NCI-H1417 (cell line): Measurements from ENCODE around the gene MBD1.
"Not testable (repeated sequence)": the region's sequence is repeated elsewhere in the genome, so short reads cannot be mapped to it uniquely, and the experiment has no call there.

Experiments
- DNase-seq, 3 experiments: peaks; one replicate each; lab custom pipeline; 2025; lab: John Stamatoyannopoulos, UW

MBD1 gene

DNA sequence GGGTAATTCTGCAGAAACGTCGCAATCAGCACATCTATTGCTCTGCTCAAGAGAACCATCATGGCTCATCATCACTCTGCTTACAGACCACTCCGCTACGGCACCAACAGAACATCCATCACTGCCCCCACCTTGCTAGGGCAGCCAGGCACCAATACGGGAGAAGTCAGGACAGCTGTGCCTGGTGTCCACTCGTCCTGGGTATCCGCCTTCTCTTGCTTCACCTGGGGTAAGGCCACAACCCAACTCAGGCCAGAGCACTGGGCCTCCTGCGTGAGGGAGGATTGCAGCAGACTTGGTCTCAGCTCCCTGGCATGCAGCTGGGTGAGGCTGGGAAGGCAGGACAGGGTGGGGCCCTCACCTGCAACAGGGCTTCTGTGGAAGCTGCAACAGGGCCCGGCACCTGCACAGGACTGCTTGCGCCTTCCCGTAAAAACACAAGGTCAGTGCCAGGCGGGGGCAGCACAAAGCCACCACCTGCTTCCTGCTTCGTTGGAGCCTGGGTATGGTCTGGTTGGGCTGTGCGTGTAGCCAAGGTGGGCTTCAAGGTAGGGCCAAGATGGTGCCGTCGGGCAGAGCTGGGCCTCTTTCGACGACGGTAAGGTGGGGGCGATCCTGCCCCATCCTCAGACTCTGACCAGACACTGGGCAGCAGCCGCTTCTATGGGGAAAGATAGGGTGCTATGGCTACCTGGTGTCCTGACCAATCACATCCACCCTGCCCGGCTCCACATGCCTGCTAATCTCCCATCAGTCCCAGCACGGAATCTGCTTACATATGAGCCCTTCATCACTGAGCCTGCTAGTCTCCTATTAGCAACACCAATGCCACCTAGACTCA, 7.9 kb downstream of the MBD1 start:
- no peak for DNase-seq

DNA sequence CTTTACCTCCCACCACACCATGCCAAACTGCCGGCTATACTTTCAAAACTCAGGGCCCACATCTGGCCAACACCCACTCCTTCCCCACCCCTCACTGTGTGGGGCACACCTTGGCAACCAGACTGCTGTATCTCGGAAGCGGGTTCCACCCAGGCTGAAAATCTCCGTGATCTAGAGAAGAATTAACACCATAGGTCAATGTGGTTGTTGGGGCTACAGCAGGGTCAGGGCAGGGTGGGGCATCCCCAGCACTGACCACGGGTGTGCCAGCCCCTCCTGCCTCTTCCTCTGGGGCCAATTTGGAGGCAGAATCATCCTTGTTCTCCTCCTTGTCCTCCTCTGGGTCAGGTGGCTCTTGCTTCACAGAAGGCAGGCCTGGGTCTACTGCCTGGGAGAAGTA, 8.8 kb downstream of the MBD1 start:
- no peak for DNase-seq

DNA sequence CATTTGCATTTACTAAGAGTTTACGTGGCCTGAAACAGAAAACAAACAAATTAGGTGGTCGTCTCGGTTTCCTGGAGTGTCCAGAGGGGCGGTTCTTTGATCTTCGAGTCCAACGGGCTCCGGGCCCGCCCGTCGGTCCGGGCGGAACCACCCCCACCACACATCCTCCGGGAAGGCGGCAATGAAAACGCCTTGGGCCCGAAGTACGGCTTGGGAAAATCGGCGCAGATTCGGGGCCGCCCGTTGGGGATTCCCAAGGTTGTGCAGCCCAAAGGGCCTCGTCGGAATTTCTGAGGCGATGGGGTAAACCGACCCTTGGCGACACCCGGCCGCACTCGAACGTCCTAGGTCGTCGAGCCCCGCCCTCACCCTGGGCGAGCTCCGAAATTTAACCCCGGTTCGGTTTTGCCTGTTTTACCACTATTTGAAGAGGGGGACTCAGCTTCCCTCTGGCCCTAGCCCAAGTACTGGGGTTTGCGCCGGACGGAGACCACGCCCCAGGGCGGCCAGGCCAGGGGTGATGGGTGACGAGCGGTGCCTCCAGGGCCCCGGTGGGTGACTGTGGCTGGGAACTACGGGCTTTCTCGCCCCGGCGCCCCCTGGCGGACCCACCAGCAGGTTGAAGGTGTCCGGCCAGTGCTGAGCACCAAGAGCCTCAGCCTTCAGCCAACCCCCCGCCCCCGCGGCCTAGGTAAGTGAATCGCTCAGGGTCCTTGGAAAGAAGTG, 13.1 kb downstream of the MBD1 start:
- DNase-seq: no peak

DNA sequence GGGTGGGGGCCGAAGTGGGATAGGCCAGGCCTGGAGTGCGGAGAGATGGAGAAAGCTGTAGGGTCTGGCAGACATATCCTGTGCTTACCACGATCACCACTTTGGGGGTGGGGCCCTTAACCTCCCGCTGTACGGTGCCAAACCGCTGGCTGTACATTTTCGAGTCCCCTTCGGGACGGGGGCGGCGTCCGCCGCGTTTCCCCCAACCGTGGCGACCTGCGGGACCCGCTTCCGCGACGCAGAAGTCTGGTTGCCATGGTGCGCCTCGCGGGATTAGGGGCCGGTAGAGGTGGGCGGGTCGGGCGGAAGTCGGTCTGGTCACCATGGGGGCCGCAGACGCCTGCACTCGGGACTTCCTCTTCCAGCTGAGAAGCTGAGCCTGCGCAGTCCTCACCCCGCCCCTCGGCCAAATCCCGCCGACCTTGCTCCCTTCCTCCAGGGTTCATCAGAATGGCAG, 15.0 kb downstream of the MBD1 start, which contains the start of gene CFAP53:
Gene CFAP53 (minus strand): TSS at position 248 of the 457 bp plus-strand sequence. CDS start 91 bp downstream, at position 157.
- peak; percentile 70 to 94 (median 89) for DNase-seq

DNA sequence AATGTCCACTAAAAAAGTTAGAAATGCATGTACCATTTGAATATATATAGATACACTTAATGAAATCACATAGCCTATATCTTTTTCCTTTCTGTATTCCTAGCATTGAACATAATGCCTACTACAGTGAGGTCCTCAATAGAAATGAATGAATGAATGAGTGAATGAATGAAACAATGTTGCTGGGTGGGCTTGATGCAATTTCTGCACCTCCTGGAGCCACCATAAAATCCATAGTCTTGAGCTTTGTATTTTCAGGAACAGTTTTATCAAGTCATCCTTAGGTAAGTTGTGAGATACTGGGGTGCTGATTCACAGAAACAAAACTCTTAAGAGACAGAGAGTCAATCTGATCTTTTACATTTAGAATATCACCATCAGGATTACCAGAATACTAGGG, 18.3 kb downstream of the MBD1 start:
- no peak for DNase-seq

DNA sequence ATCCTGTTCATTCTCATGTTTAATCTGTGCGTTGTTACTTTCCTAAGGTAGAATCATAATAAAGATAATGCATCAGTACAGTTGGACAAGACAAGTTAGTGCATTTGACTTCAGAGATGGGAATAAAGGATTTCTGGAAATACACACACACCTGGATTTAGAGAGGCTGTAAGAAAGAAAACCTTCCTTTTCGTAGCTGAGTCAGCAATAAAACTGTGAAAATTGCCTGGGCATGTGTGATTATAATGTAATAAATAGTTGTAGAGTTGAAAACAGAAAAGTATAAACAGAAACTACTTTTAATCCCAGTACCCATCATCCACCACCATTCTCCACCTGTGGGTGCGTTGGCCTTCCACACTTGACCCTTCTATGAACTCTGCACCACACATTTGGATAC, 30.4 kb downstream of the MBD1 start:
- no peak for DNase-seq

DNA sequence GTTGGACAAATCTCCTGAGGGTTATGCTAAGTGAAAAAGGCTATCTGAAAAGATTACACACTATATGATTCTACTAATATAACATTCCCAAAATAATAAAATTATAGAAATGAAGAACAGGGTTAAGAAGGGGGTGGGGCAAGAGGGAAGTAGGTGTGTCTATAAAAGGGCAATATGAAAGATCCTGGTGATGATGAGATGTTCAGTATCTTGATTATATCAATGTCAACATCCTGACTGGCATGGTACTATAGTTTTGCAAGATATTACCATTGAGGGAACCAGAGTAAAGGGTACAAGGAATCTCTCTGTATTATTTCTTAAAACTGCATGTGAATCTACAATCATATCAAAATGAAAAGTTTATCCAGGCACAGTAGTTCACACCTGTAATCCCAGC, 31.7 kb downstream of the MBD1 start:
- DNase-seq: no peak

DNA sequence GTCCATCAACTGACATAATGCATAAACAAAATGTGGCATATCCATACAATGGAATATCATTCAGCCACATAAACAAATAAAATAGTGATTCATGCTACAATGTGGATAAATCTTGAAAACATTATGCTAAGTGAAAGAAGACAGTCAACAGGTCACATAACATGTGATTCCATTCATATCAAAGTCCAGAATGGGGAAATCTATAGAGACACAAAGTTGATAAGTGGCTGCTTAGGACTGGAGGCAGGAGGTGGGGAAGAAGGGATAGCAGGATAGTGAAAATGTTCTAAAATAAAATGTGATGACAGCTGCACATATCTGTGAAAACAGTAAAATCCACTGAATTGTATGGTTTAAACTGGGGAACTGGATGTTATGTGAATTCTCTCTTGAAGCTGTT, 33.8 kb downstream of the MBD1 start:
- DNase-seq: no peak

DNA sequence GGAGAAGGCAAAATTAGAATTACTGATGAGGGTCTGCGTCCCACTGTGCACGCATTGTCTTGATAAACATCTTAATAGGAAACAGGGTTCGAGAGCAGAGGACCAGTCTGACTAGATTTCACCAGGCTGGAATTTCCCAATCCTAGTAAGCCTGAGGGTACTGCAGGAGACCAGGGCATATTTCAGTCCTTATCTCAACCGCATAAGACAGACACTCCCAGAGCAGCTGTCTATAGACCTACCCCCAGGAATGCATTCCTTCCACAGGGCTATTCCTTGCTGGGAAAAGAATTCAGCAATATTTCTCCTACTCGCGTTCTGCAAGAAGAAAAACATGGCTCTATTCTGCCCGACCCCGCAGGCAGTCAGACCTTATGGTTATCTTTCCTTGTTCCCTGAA, 39.6 kb downstream of the MBD1 start:
- not testable (repeated sequence) for DNase-seq

DNA sequence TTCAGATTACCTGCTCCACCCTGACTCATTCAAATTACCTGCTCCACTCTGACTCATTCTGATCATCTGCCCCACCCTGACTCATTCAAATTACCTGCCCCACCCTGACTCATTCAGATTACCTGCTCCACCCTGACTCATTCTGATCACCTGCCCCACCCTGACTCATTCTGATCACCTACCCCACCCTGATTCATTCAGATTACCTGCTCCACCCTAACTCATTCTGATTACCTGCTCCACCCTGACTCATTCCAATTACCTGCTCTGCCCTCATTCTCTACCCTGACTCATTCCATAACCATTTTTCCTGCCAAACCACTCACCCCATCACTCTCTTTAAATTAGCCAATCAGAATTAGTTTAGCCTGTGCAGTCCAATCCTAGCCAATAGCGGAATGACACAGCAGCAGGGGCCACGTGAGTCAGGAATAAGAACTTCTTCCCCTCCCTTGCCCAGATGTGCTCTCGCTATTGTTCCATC, 41.2 kb downstream of the MBD1 start:
- no peak for DNase-seq

DNA sequence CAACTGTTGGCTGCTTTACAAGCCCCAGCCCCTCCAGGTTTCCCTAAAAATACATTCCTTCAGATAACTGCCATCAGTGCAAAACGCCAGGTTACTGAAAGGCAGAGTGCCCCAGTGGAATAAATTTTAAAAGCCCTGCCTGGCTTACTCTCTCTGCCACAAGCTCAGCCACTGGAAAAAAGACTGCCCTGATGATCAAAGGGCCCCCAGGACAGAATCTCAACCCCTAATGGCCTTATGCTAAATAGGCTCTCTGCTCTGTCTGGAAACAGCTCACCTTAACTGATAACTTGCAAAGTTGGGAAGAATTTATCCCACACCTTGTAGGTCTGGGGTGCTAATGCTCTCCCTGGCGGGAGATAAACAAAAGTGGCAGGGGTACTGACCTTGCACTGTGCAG, 48.9 kb downstream of the MBD1 start:
- no peak for DNase-seq

DNA sequence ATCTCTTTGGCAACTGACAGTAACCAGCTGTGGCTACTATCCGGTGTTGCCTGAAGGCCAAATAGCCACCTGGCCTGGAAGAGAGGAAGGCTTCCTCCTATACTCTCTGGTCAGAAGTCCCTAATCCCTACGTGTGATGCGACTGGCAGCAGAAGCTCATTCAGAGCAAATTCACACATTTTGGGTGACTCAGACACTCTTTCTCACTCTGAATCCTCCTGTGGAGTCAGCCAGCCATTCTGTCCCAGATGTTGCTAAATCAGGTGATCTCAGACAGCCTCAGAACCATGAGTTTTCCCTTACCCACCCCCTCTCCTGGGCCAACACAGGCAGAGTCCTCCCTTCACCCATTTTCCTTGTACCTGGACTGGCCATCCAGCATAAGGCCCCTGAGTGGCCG, 49.7 kb downstream of the MBD1 start:
- no peak for DNase-seq

DNA sequence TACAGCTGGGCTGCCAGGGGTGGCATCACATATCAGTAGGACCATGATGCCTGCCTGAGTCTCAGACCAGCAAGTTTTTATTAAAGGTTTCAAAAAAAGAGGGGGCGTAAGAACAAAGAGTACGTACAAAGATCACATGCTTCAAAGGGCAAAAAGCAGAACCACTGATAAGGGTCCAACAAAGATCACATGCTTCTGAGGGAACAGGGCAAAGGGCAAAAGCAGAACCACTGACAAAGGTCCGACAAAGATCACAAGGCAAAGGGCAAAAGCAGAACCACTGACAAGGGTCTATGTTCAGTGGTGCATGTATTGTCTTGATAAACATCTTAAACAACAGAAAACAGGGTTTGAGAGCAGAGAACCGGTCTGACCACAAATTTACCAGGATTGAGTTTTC, 61.1 kb downstream of the MBD1 start:
- not testable (repeated sequence) for DNase-seq
